HG02938 (cell line): Measurements from ENCODE around the gene SARS2.
"Not testable (repeated sequence)": the region's sequence is repeated elsewhere in the genome, so short reads cannot be mapped to it uniquely, and the experiment has no call there.

Experiments
- ATAC-seq: cut with Tn5 transposase; IDR thresholded peaks from one replicate; pipeline ENCODE4 v1.9.1; 2021; ENCODE audit warnings: mild to moderate bottlenecking, moderate library complexity; ENCODE audit not compliant: unreplicated experiment

Gene SARS2

DNA sequence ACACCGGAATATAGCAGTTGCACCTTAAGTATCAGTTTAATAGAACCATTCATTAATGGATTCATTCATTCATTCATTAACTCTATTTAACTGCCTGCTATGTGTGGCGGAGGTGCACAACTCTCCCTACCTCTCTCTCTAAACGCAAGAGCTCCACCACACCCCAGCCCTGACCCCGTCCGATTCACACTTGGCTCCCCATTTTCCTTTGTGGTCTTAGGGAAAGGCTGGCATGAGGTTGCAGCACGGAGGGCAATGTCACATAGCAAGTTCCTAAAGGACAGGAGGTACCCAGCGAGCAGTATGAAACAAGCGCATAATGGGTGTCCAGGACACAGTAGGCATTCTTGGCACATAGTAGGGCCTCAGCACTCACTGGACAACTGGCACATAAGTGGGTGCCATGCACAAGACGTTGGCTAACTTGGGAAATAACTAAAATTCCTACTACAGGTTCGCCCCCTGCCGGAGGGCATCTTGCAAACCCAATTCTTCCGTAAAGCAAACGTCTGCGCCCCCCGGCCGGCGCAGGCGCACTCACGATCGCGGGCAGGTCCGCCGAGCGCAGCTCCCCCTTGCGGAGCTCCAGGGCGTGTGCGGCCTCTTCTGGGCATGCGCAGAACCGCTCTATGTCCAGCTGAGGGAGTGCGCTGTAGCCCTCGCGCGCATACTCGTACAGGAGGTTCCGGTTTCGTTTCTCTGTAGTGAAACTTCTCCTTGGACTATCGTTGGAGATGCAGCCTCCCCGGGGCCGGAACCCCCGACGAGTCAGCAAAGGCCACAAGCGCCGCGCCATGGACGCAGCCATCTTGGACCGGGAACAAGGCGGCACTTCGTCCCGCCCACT is at the start of gene SARS2:
TSS of gene SARS2 (minus strand) at position 835 of the 847 bp plus-strand sequence. CDS start at position 808, 27 bp downstream.
- ATAC-seq, result peak; percentile 62

GRCh38 chr19:38979812-38980211 is 49.2 kb upstream of the SARS2 start:
- no peak for ATAC-seq

- ATAC-seq, result no peak
Measured at GRCh38 chr19:38978326-38978689, 47.7 kb upstream of the SARS2 start.

DNA sequence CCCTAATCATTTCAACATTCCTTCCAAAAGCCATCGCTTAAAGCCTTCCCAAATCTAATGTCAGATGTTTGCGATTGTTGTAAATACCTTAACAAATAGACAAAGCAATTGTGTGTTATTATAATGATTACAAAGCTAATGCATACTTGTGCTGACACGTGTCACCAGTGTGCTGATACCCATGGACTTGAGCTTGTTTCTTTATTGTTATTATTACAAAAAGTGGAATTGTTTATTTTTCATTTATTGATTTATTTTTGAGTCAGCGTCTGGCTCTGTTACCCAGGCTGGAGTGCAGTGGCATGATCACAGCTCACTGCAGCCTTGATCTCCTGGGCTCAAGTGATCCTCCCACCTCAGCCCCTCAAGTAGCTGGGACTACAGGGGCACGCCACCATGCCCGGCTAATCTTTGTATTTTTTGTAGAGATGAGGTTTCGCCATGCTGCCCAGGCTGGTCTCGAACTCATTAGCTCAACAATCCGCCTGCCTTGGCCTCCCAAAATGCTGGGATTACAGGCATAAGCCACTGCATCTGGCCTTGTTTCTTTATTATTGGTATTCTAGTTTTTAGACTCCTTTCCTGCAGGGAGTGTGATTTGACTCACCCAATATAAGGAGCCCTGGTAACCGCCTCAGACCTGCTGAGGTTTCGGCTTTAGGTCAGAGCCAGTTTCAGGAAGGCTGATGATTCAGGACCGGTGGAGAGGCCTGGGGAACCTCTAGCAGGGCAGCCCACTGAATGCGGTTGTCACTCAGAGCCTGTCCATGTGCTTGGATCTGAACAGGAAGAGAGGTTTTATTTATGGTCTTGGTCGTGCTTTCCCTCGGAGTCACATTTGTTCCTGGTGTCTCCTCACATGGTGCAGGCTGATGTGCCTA is 47.1 kb upstream of the SARS2 start:
- ATAC-seq, result no peak

GRCh38 chr19:38975861-38976271 is 45.3 kb upstream of the SARS2 start:
- ATAC-seq, result no peak

- ATAC-seq, result no peak
Measured at GRCh38 chr19:38975214-38975860, 44.8 kb upstream of the SARS2 start, which contains the start of gene FBXO17. TSS of gene FBXO17 (minus strand) at chr19:38975742. CDS start at chr19:38950319, 25,423 bp downstream.

GRCh38 chr19:38974624-38975213 is 44.2 kb upstream of the SARS2 start:
- no peak for ATAC-seq

DNA sequence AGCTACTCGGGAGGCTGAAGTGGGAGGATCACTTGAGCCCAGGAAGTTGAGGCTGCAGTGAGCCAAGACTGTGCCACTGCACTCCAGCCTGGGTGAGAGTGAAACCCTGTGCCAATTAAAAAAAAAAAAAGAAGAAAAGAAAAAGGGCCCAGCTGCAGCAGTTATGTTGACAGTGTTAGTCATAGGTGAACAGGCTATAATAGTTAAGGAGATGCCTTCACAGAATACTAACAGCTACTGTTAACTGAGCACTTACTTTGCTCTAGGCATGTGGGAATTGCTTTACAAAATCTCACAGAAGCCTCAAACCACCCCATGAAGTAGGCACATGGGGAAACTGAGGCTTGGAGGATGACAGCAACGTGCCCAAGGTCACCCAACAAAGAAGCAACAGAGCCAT is 41.1 kb upstream of the SARS2 start:
- ATAC-seq, result no peak

DNA sequence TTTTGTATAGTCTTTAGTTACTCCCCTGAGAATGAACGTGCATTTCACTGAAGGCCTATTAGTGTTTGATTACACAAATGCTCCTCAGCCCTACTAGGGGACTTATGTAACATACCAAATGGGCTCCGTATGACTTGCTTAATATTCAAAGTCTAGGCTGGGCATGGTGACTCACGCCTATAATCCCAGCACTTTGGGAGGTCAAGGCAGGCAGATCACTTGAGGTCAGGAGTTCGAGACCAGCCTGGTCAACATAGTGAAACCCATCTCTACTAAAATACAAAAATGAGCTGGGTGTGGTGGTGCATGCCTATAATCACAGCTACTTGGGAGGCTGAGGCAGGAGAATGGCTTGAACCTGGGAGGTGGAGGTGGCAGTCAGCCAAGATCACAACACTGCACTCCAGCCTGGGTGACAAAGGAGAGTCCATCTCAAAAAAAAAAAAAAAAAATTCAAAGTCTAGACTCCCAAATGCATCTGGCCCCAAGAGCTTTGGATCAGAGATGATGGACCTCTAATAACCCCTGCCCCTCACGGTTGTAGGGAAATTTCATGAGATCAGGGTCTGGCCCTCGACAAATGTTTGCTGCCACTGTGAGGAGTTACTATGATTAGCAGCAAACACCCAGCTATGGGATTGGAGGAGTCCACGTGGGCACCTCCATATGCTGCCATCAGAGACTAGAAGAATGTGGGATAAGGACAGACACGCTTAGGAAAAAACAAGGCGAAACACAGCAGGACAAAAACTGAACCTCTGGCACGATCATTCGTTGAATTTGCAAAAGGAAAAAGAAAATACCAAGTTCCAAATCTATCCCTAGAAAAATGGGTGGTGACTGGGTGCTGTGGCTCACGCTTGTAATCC is 40.3 kb upstream of the SARS2 start:
- ATAC-seq, result no peak

DNA sequence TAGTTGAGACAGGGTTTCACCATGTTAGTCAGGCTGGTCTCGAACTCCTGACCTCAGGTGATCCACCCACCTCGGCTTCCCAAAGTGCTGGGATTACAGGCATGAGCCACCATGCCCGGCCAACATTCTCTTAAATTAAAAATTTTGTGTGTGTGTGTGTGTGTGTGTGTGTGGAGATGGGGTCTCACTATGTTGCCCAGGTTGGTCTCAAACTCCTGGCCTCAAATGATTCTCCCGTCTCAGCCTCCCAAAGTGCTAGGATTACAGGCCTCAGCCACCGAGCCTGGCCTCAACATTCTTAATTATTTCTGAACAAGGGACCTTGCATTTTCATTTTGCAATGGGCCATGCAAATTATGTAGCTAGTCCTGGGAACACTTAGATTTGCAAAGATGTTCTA is 35.6 kb upstream of the SARS2 start:
- ATAC-seq, result not testable (repeated sequence)

- ATAC-seq, result no peak
Measured at GRCh38 chr19:38964738-38965137, 34.2 kb upstream of the SARS2 start.

GRCh38 chr19:38959618-38960017 is 29.1 kb upstream of the SARS2 start:
- no peak for ATAC-seq

- no peak for ATAC-seq
Measured at GRCh38 chr19:38958301-38958700, 27.7 kb upstream of the SARS2 start.

DNA sequence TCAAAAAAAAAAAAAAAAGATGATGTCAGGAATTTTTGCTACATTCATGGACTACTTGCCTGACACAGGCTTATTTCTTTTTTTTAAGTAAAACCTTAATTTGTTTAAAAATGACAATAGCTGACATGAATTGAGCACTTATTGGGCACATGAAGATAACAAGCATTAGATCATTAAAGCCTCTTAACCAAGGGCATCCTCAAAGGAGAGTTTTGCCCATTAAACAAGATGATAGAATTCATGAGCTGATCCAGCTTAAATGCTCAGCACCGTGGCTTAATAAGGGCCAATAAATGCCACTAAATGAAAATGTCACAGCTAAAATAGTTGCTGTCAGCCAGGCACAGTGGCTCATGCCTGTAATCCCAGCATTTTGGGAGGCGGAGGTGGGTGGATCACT is 25.7 kb upstream of the SARS2 start:
- ATAC-seq, result no peak

DNA sequence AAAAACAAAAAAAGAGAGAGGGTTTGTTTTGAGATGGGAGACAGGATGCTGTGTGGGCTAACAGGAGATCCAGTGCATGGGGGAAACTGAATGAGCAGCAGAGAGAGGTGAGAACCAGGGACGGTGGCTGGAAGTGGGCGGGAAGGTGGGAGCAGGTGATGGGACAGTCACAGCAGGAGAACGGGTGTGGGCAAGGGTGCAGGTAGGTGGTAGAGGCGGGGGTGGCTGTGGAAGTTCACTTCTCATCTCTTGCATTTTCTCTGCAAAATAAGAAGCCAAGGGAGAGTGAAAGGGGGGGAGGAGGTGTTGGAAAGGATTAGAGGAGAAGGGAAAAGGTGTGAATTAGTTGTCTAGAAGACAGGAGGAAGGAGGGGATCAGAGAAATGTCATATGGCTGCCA is 23.1 kb upstream of the SARS2 start:
- no peak for ATAC-seq

DNA sequence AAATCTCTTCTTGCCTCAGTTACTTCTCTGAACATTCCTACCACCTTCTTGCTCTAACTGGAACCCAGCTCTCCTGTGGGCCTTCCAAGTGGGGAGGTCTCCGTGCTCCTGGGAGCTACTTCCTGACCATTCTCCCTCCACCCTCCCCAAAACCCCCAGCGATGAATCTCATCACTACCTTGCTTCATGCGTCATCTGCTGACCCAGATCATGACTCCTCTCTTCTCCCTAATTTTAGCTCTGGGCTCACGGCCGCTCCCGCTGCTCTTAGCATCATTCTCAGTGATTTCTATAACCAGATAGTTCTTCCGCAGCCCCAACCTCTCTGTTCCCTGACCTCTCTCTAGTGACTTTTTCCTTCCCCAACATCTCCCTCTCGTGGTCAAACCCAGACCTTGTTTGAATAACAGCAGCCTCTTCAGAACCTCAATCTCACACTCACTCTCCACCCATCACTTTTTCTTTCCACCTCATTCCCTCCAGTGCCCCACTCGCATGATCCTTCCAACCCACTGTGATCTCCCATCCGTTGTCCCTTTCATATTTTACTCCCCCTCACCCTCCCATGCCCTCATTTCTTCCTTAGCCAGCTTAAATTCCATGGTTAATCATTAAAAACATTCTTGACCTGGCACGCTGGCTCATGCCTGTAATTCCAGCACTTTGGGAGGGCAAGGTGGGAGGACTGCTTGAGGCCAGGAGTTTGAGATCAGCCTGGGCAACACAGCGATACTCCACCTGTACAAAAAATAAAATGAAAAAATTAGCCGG is 22.0 kb upstream of the SARS2 start:
- ATAC-seq, result no peak

DNA sequence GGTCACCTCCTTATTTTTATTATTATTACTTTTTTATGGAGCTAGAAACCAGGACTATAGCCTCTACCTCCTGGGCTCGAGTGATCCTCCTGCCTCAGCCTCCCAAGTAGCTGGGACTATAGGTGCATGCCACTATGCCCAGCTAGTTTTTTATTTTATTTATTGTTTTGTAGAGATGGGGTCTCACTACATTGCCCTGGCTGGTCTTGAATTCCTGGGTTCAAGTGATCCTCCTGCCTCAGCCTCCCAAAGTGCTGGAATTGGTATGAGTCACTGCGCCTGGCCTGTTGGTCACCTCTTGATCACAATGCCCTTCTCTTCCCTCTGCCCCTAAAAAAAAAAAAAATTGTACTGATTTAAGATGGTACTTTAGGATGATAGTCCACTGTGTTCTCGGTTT is 20.6 kb upstream of the SARS2 start:
- ATAC-seq, result no peak

- ATAC-seq, result no peak
Measured at GRCh38 chr19:38949580-38950367, 19.2 kb upstream of the SARS2 start.
